GM12874 (cell line): ENCODE results near the gene SESN1.

Source experiments
- CTCF ChIP-seq: IDR thresholded peaks from 2 replicates; pipeline ENCODE4 v1.5.1; 2011; ENCODE audit warnings: low read depth, mild to moderate bottlenecking, control low read depth, low read length, moderate library complexity; ENCODE audit not compliant: insufficient read depth

Gene SESN1

GRCh38 chr6:109053336-109053735, 41.3 kb downstream of the SESN1 start:
- TF ChIP-seq CTCF = no peak

- no peak for TF ChIP-seq CTCF
Observed at GRCh38 chr6:109052852-109053251, 41.8 kb downstream of the SESN1 start.

DNA sequence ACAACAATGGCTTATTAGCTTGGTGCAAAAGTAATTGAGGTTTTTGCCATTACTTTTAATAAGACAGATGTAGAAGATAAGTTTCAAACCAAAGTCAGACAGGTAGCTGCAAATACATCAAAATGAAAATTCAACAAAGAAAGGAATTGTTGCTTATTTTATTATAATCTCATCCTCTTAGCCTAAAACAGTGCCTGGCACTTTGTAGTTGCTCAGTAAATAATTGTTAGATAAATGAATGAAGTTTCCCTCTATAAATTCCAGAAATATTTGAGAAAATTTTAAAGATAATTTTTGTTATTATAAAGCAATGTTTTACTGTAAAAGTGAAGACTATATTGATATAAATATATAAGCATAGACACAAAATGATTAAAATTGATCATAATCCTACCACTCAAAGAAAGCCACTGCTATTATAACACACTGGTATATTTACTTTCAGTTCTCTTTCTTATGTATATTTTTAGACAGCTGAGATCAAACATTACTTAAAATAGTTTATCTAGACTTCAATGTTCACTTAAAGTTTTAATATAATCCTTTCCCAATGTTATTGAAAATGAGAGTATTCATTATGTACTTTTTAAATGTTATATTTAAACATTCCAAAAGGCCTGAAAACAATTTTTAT, 42.5 kb downstream of the SESN1 start:
- TF ChIP-seq CTCF = no peak

- TF ChIP-seq CTCF = no peak
Observed at GRCh38 chr6:109051301-109052017, 43.2 kb downstream of the SESN1 start.

DNA sequence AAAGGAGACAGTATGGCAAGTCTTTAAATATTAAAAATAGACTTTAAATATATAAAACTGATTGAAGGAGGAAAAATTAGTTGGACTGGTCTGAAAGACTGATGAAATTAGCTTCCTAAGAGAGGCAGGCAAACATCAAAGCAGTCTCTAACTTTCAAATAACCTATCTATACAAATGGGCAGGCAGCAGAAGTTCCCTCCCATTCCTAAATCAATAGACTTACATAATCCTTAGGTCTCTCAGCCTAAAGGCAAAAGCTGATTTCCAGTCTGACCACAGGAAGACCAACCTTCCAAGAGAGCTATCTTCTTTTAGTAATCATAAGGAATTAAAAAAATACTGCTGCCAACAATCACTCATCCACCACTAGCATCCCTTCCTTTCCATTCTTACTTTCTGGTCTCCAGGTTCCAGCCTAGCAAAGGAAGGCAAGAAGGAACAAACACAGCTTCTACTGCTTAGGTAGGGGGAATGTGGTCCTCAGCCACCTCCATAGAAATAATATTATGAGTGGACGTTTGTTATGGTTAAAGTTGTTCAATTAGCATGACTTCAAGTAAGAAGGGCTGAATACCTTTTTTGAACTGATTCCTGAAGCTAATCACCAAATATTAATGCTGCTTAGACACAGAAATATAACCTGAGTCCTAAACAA, 44.1 kb downstream of the SESN1 start:
- TF ChIP-seq CTCF = no peak

DNA sequence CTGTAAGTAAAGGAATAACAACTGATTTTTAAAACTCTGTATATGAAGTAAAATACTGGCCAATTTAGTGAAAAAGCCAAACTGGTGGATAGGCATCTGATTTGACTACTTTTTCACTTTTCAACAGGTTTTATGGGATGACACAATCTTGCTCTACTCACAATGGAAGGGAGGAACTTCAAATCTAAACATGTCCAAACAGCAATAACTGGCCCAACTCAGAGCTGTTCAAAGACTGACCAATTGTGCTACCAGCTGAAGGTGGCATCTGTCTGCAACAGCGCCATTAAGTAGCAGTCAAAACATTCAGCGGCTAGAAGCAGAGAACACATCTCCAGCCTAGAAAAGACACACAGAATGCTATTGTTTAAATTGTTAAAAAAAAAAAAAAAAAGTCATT, 44.6 kb downstream of the SESN1 start:
- no peak for TF ChIP-seq CTCF

GRCh38 chr6:109048670-109049415, 45.8 kb downstream of the SESN1 start:
- TF ChIP-seq CTCF = no peak
